Measurements from ENCODE around the gene PRR3. TPM values are rescaled to one million over a fixed set of nuclear protein-coding genes. Genes with fewer than 3 reads are reported as not detected.
A peak's percentile ranks its signal among the peaks of the same experiment; 100 is the strongest.

Gene PRR3, protein sequence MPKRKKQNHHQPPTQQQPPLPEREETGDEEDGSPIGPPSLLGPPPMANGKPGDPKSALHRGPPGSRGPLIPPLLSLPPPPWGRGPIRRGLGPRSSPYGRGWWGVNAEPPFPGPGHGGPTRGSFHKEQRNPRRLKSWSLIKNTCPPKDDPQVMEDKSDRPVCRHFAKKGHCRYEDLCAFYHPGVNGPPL
- polyA plus RNA-seq (11.7 and 13.0 TPM in 2 replicates), polyA minus RNA-seq (29.8 and 30.7 TPM in 2 replicates)

DNA sequence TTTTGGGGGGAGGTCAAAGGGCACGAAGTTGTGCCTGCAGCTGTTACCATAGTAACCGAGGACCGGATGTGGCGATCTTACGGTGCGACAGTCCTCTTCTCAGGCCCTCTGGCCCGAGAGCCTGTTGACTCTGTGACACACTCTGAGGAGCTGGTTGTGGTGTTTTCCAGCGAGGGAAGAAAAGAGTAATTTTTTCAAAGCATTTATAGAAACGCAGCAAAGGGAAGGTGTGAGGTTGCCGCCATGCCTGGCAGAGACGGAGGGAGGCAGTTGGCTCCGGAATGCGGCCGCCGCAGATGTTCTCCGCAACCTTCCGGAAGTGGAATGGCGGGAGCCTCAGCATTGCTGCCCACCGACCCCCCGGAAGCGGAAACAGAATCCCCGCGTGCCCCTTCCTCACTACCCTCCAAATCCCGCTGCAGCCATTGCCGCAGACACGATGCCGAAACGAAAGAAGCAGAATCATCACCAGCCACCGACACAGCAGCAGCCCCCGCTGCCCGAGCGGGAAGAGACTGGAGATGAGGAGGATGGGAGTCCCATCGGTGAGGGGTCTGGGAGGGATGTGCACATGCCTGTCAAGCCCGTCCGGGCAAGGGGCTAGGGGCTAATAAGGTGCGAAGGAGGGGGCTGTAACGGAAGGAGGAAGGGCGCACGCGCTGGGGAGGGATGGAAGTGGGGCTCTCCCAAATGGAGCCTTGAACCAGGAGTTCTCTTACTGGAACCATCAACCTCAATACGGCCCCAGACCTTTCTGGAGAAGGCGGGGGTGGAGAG lies at the start of gene PRR3:
PRR3 (plus strand) TSS at position 390 of the 777 bp plus-strand sequence; CDS start at position 440, 50 bp downstream.
- peak; percentile 5 for TF ChIP-seq CTCF (IDR thresholded peaks at IDR 0.05; ENCODE audit: poor library complexity, severe bottlenecking)
- TF ChIP-seq SMC3 (conservative IDR thresholded peaks at IDR 0.05; ENCODE audit: poor library complexity), result peak; percentile 43
- TF ChIP-seq TAF1 (IDR thresholded peaks at IDR 0.05; ENCODE audit: low read depth), result peak; percentile 83
- TF ChIP-seq MXI1 (conservative IDR thresholded peaks at IDR 0.05; ENCODE audit: poor library complexity, severe bottlenecking), result peak; percentile 95
- TF ChIP-seq REST (IDR thresholded peaks at IDR 0.05; ENCODE audit: borderline replicate concordance), result peak; percentile 82
- no peak for TF ChIP-seq EZH2 (IDR thresholded peaks at IDR 0.05; ENCODE audit: borderline replicate concordance, insufficient read depth, low read length, poor library complexity, severe bottlenecking)
- peak; percentile 13 for TF ChIP-seq RAD21 (conservative IDR thresholded peaks at IDR 0.05)
- peak; percentile 98 for TF ChIP-seq POLR2AphosphoS5 (IDR thresholded peaks at IDR 0.05)
- peak; percentile 75 for TF ChIP-seq EP300 (conservative IDR thresholded peaks at IDR 0.05; ENCODE audit: poor library complexity, severe bottlenecking)
- Histone ChIP-seq H3F3A (ENCODE audit: insufficient read depth, low read length, poor library complexity, severe bottlenecking) (no peaks in the 10 kb centered on the region), H3K9me2 (ENCODE audit: insufficient read depth, low read length) (no peaks in the 10 kb centered on the region), H3K27ac (ENCODE audit: low read length) (peak within 1 kb of the TSS; percentile 99), H2AFZ (ENCODE audit: low read depth, low read length) (peak within 1 kb of the TSS; percentile 88), H3K36me3 (ENCODE audit: insufficient read depth, low read length) (peaks cover 8% of the 10 kb centered on the region), H3K79me2 (replicated peaks; ENCODE audit: insufficient read depth, low read length) (peaks cover 29% of the 10 kb centered on the region), H4K20me1 (ENCODE audit: insufficient read depth) (no peaks in the 10 kb centered on the region), H3K9ac (ENCODE audit: low read length) (peak within 1 kb of the TSS; percentile 97), H3K4me3 (ENCODE audit: low read length) (peak within 1 kb of the TSS; percentile 99), H3K9me3 (ENCODE audit: low read length) (no peaks in the 10 kb centered on the region), H3K4me2 (ENCODE audit: low read length) (peak within 1 kb of the TSS; percentile 92), H3K27me3 (ENCODE audit: insufficient read depth, low read depth, low read length) (no peaks in the 10 kb centered on the region)
